ENCODE measurements around the gene ATP9A. TPM values are rescaled to one million over a fixed set of nuclear protein-coding genes. Genes with fewer than 3 reads are reported as not detected.

ATP9A gene
- total RNA-seq, 1 experiment from 2014 or later = 31.3 TPM

DNA sequence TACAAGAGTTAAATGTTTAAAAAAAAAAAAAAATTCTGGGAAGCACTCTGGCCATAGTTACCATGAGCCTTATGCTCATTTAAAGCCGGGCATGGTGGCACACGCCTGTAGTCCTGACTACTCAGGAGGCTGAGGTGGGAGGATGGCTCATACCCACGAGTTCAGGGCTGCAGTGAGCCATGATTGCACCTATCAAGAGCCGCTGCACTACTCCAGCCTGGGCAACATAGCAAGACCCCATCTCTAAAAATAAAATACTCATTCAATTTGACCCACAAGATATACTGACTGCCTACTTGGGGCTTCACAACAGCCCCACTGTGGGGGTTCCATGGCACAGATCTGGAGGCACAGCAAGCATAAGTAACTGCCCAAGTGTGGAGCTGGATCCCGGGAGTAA, 113.7 kb downstream of the ATP9A start:
- Histone ChIP-seq H3K9me3 (ENCODE audit: low read length) (no peaks in the 10 kb centered on the region), H2AFZ (ENCODE audit: low read length) (no peak overlapping the region), H3K27me3 (ENCODE audit: low read length) (no peaks in the 10 kb centered on the region), H3K27ac (ENCODE audit: low read length) (no peak overlapping the region), H3K9ac (ENCODE audit: low read length) (no peak overlapping the region), H4K20me1 (ENCODE audit: low read length) (no peaks in the 10 kb centered on the region), H3F3A (ENCODE audit: low read length, unreplicated experiment) (no peaks in the 10 kb centered on the region), H3K4me2 (ENCODE audit: low read length) (no peak overlapping the region), H3K4me1 (ENCODE audit: insufficient read depth, low read length) (peaks cover 22% of the 10 kb centered on the region), H3K4me3 (ENCODE audit: low read length) (no peak overlapping the region), H3K9me2 (replicated peaks; ENCODE audit: low read length) (no peaks in the 10 kb centered on the region), H3K36me3 (ENCODE audit: low read depth, low read length) (no peaks in the 10 kb centered on the region), H3K79me2 (ENCODE audit: low read length) (no peaks in the 10 kb centered on the region)
- ChIA-PET CTCF (no interaction called here), POLR2A (ENCODE audit: unreplicated experiment) (interaction anchor here (0.6 kb wide), 1 partner anchor 26 kb away, joined by 3 read pairs; no protein-coding TSS in a partner anchor)
- intact Hi-C loops (cut with micrococcal nuclease) = no loop called here
- DNase-seq (no peak), ATAC-seq (no peak)
- no TSS peak for BruUV-seq (replicated peaks)
- TF ChIP-seq, protein P1, sequence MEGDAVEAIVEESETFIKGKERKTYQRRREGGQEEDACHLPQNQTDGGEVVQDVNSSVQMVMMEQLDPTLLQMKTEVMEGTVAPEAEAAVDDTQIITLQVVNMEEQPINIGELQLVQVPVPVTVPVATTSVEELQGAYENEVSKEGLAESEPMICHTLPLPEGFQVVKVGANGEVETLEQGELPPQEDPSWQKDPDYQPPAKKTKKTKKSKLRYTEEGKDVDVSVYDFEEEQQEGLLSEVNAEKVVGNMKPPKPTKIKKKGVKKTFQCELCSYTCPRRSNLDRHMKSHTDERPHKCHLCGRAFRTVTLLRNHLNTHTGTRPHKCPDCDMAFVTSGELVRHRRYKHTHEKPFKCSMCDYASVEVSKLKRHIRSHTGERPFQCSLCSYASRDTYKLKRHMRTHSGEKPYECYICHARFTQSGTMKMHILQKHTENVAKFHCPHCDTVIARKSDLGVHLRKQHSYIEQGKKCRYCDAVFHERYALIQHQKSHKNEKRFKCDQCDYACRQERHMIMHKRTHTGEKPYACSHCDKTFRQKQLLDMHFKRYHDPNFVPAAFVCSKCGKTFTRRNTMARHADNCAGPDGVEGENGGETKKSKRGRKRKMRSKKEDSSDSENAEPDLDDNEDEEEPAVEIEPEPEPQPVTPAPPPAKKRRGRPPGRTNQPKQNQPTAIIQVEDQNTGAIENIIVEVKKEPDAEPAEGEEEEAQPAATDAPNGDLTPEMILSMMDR (conservative IDR thresholded peaks at IDR 0.05; ENCODE audit: low read depth, low read length) = no peak
- no peak for TF ChIP-seq EZH2 (IDR thresholded peaks at IDR 0.05; ENCODE audit: low read length, unreplicated experiment)

DNA sequence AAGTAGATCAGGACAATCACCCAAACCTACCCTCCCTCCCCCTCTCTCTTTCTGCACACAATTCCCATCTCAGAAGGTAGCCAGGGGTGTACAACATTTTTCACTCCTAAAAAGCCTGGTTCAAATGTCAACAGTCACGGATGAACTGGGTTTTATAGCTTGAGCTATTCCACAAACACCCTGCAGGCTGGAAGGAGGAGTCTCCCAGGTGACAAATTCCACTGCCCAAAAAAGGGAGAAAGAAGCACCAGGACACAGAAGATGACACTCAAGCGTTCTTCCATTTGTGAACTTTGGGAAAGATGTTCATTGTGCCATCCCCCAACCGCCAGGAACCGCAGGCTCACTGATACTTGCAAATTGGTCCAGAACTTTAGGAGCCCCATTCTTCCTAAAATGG, 114.1 kb downstream of the ATP9A start:
- Histone ChIP-seq H3K27me3 (ENCODE audit: low read length) (no peaks in the 10 kb centered on the region), H3K9ac (ENCODE audit: low read length) (no peak overlapping the region), H3K4me2 (ENCODE audit: low read length) (no peak overlapping the region), H3K27ac (ENCODE audit: low read length) (no peak overlapping the region), H3K9me2 (replicated peaks; ENCODE audit: low read length) (no peaks in the 10 kb centered on the region), H4K20me1 (ENCODE audit: low read length) (no peaks in the 10 kb centered on the region), H2AFZ (ENCODE audit: low read length) (no peak overlapping the region), H3K4me1 (ENCODE audit: insufficient read depth, low read length) (peaks cover 18% of the 10 kb centered on the region), H3K9me3 (ENCODE audit: low read length) (no peaks in the 10 kb centered on the region), H3F3A (ENCODE audit: low read length, unreplicated experiment) (no peaks in the 10 kb centered on the region), H3K4me3 (ENCODE audit: low read length) (no peak overlapping the region), H3K36me3 (ENCODE audit: low read depth, low read length) (peaks cover 3% of the 10 kb centered on the region; the same call in 1 of the 2 replicates), H3K79me2 (ENCODE audit: low read length) (no peaks in the 10 kb centered on the region)
- ChIA-PET POLR2A (ENCODE audit: unreplicated experiment) (interaction anchor here (0.6 kb wide), 2 partner anchors 26 to 331 kb away, joined by 3 read pairs; no protein-coding TSS in a partner anchor), CTCF (interaction anchor here (0.5 kb wide), 1 partner anchor 12 kb away, joined by 11 read pairs; no protein-coding TSS in a partner anchor)
- TF ChIP-seq, protein P1 (conservative IDR thresholded peaks at IDR 0.05; ENCODE audit: low read depth, low read length) = no peak
- TF ChIP-seq EZH2phosphoT487 (IDR thresholded peaks at IDR 0.05; ENCODE audit: borderline replicate concordance, low read length) (no peak), EZH2 (IDR thresholded peaks at IDR 0.05; ENCODE audit: low read length, unreplicated experiment) (no peak)
- no TSS peak for BruUV-seq (replicated peaks)
- intact Hi-C loops (cut with micrococcal nuclease) = no loop called here
- ATAC-seq = no peak
- DNase-seq = no peak

DNA sequence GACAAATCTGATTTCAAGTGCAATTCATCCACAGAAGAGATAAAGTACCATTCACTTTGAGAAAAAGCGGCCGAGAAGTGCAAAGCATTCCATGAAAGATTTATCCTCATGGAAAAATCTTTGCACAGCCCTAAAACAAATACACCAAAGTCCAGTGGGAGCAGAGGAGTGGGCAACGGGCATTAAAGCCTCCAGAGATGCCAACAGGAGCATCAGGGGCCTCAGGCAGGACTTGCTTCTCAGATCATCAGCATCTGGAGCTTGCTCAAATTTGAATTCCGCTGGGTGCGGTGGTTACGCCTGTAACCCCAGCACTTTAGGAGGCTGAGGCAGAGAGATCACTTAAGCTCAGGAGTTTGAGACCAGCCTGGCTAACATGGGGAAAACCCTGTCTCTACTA, 115.0 kb downstream of the ATP9A start:
- Histone ChIP-seq H3K27ac (ENCODE audit: low read length) (no peak overlapping the region), H2AFZ (ENCODE audit: low read length) (no peak overlapping the region), H3K27me3 (ENCODE audit: low read length) (no peaks in the 10 kb centered on the region), H3K36me3 (ENCODE audit: low read depth, low read length) (peaks cover 3% of the 10 kb centered on the region; the same call in 1 of the 2 replicates), H3K9me3 (ENCODE audit: low read length) (no peaks in the 10 kb centered on the region), H3K4me3 (ENCODE audit: low read length) (no peak overlapping the region), H3F3A (ENCODE audit: low read length, unreplicated experiment) (no peaks in the 10 kb centered on the region), H4K20me1 (ENCODE audit: low read length) (no peaks in the 10 kb centered on the region), H3K4me1 (ENCODE audit: insufficient read depth, low read length) (peaks cover 15% of the 10 kb centered on the region; the same call in 1 of the 2 replicates), H3K79me2 (ENCODE audit: low read length) (no peaks in the 10 kb centered on the region), H3K4me2 (ENCODE audit: low read length) (no peak overlapping the region), H3K9me2 (replicated peaks; ENCODE audit: low read length) (no peaks in the 10 kb centered on the region), H3K9ac (ENCODE audit: low read length) (no peak overlapping the region)
- POLR2A ChIA-PET (ENCODE audit: unreplicated experiment) = no interaction called here
- no TSS peak for BruUV-seq (replicated peaks)
- DNase-seq (no peak), ATAC-seq (no peak)
- TF ChIP-seq EZH2phosphoT487 (IDR thresholded peaks at IDR 0.05; ENCODE audit: borderline replicate concordance, low read length) = no peak
- TF ChIP-seq, protein P1 (conservative IDR thresholded peaks at IDR 0.05; ENCODE audit: low read depth, low read length) = no peak
- TF ChIP-seq EZH2 (IDR thresholded peaks at IDR 0.05; ENCODE audit: low read length, unreplicated experiment) = no peak
- intact Hi-C loops (cut with micrococcal nuclease) = no loop called here
- CTCF ChIA-PET = interaction anchor here (0.7 kb wide), 1 partner anchor 307 kb away, joined by 3 read pairs; no protein-coding TSS in a partner anchor

Measured in PC-3 (cell line).